ENCODE data around the gene PAM. TPM values are rescaled to one million over a fixed set of nuclear protein-coding genes. Genes with fewer than 3 reads are reported as not detected.

Gene PAM
- polyA plus RNA-seq, 1 donor from 2014 or later = 363 TPM

DNA sequence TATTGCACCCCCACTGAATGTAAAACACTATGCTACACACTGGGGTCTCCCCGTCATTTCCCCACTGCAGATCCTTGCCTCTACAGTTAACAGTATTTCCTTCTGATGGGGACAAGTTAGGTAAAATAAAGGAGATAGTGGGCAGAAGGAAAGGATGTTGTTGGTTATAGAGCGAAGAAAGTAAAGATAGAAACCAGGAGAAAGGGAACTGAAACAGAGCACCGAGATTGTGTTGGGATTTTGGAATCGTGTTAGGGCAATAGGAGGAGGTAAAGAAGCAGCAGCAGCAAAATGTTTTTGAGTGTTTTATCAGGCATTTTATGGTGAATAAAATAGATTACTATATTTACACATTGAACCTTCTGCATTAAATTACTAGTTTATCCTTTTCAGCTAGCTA, 60.0 kb downstream of the PAM start:
- no peak overlapping the region for H2AFZ ChIP-seq (ENCODE audit: low read depth, low read length)
- no peak overlapping the region for H3K4me3 ChIP-seq (ENCODE audit: low read length)
- TF ChIP-seq SMC3 (conservative IDR thresholded peaks at IDR 0.05; ENCODE audit: poor library complexity) (no peak), EZH2 (IDR thresholded peaks at IDR 0.05; ENCODE audit: borderline replicate concordance, insufficient read depth, low read length, poor library complexity, severe bottlenecking) (no peak), POLR2AphosphoS5 (IDR thresholded peaks at IDR 0.05) (no peak), MXI1 (conservative IDR thresholded peaks at IDR 0.05; ENCODE audit: poor library complexity, severe bottlenecking) (no peak)
- TF ChIP-seq, protein P1, sequence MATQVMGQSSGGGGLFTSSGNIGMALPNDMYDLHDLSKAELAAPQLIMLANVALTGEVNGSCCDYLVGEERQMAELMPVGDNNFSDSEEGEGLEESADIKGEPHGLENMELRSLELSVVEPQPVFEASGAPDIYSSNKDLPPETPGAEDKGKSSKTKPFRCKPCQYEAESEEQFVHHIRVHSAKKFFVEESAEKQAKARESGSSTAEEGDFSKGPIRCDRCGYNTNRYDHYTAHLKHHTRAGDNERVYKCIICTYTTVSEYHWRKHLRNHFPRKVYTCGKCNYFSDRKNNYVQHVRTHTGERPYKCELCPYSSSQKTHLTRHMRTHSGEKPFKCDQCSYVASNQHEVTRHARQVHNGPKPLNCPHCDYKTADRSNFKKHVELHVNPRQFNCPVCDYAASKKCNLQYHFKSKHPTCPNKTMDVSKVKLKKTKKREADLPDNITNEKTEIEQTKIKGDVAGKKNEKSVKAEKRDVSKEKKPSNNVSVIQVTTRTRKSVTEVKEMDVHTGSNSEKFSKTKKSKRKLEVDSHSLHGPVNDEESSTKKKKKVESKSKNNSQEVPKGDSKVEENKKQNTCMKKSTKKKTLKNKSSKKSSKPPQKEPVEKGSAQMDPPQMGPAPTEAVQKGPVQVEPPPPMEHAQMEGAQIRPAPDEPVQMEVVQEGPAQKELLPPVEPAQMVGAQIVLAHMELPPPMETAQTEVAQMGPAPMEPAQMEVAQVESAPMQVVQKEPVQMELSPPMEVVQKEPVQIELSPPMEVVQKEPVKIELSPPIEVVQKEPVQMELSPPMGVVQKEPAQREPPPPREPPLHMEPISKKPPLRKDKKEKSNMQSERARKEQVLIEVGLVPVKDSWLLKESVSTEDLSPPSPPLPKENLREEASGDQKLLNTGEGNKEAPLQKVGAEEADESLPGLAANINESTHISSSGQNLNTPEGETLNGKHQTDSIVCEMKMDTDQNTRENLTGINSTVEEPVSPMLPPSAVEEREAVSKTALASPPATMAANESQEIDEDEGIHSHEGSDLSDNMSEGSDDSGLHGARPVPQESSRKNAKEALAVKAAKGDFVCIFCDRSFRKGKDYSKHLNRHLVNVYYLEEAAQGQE (IDR thresholded peaks at IDR 0.05; ENCODE audit: borderline replicate concordance) = no peak
- H3K27ac ChIP-seq (ENCODE audit: low read length) = no peak overlapping the region
- H3K36me3 ChIP-seq (ENCODE audit: insufficient read depth, low read length) = no peaks in the 10 kb centered on the region
- H3K4me2 ChIP-seq (ENCODE audit: low read length) = no peak overlapping the region
- no peaks in the 10 kb centered on the region for H3K27me3 ChIP-seq (ENCODE audit: insufficient read depth, low read depth, low read length)
- no peaks in the 10 kb centered on the region for H3F3A ChIP-seq (ENCODE audit: insufficient read depth, low read length, poor library complexity, severe bottlenecking)
- H3K9ac ChIP-seq (ENCODE audit: low read length) = no peak overlapping the region
- no peaks in the 10 kb centered on the region for H4K20me1 ChIP-seq (ENCODE audit: insufficient read depth)
- no peaks in the 10 kb centered on the region for H3K9me2 ChIP-seq (ENCODE audit: insufficient read depth, low read length)
- H3K79me2 ChIP-seq (replicated peaks; ENCODE audit: insufficient read depth, low read length) = peaks cover 58% of the 10 kb centered on the region
- H3K9me3 ChIP-seq (ENCODE audit: low read length) = no peaks in the 10 kb centered on the region

DNA sequence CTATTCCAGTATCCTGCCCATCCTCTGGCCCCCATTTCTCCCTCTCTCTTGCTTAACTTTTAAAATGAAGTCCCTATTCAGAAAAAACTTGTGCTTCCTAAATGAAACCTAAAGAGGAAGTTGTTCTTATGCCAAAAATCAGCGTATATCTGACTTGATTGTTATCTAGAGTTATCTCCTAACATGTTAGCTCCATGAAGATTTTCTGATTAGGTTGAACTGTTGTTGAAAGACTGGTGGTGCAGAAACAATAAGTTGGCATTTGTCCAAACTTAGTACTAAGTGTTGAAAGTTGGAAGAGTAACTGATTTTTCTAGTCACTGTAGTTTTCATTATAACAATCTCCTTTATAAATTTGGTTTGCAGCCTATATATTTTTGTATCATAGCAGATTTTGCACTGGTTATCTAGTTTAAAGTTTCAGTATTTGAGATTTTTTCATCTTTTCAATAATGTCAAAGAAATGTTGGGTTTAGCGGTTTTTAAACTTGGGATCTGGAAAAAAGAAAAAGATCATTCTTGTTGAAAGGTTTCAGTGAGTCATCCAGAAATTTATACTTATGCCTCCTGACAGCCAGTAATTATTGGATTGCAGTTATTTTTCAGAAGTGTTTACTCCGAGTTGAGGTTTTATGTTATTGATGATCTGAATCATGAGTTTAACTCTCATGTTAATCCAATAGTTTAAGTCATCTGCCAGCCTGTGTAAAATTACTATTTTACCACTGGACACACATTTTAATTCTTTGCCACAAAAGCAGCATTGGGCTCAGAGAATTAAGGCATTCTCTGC, 60.6 kb downstream of the PAM start:
- Histone ChIP-seq H3K27me3 (ENCODE audit: insufficient read depth, low read depth, low read length) (no peaks in the 10 kb centered on the region), H3K9ac (ENCODE audit: low read length) (no peak overlapping the region), H3K9me2 (ENCODE audit: insufficient read depth, low read length) (no peaks in the 10 kb centered on the region), H3F3A (ENCODE audit: insufficient read depth, low read length, poor library complexity, severe bottlenecking) (no peaks in the 10 kb centered on the region), H3K79me2 (replicated peaks; ENCODE audit: insufficient read depth, low read length) (peaks cover 58% of the 10 kb centered on the region), H3K4me3 (ENCODE audit: low read length) (no peak overlapping the region), H3K9me3 (ENCODE audit: low read length) (no peaks in the 10 kb centered on the region), H2AFZ (ENCODE audit: low read depth, low read length) (no peak overlapping the region), H3K36me3 (ENCODE audit: insufficient read depth, low read length) (no peaks in the 10 kb centered on the region), H3K27ac (ENCODE audit: low read length) (no peak overlapping the region), H4K20me1 (ENCODE audit: insufficient read depth) (no peaks in the 10 kb centered on the region), H3K4me2 (ENCODE audit: low read length) (no peak overlapping the region)
- no peak for TF ChIP-seq EP300 (conservative IDR thresholded peaks at IDR 0.05; ENCODE audit: poor library complexity, severe bottlenecking)
- TF ChIP-seq, protein P1 (IDR thresholded peaks at IDR 0.05; ENCODE audit: borderline replicate concordance) = no peak
- no peak for TF ChIP-seq CTCF (IDR thresholded peaks at IDR 0.05; ENCODE audit: poor library complexity, severe bottlenecking)

Data from neural cell (in vitro differentiated cells).